Measurements from ENCODE around the gene CCDC192.
"Not testable (repeated sequence)": the region's sequence is repeated elsewhere in the genome, so short reads cannot be mapped to it uniquely, and the experiment has no call there.

CCDC192 gene

GRCh38 chr5:127702926-127703561 lies at the start of gene CCDC192:
Gene CCDC192 (plus strand): TSS chr5:127703391. CDS start chr5:127703446, 55 bp downstream.
- no peak for DNase-seq

GRCh38 chr5:127656825-127657224 lies 46.4 kb upstream of the CCDC192 start:
- no peak for DNase-seq

GRCh38 chr5:127660047-127660733 lies 43.0 kb upstream of the CCDC192 start:
- no peak for DNase-seq

- DNase-seq, result no peak
Observed at GRCh38 chr5:127664093-127664492, 39.1 kb upstream of the CCDC192 start.

GRCh38 chr5:127665641-127666040 lies 37.5 kb upstream of the CCDC192 start:
- no peak for DNase-seq

GRCh38 chr5:127666043-127666716 lies 37.0 kb upstream of the CCDC192 start:
- DNase-seq, result peak; percentile 35

- DNase-seq, result no peak
Observed at GRCh38 chr5:127667926-127668325, 35.3 kb upstream of the CCDC192 start.

GRCh38 chr5:127671218-127671617 lies 32.0 kb upstream of the CCDC192 start:
- no peak for DNase-seq

- peak; percentile 3 for DNase-seq
Observed at GRCh38 chr5:127673117-127673800, 29.9 kb upstream of the CCDC192 start.

GRCh38 chr5:127676951-127677350 lies 26.2 kb upstream of the CCDC192 start:
- not testable (repeated sequence) for DNase-seq

GRCh38 chr5:127679691-127680330 lies 23.4 kb upstream of the CCDC192 start:
- not testable (repeated sequence) for DNase-seq

- DNase-seq, result no peak
Observed at GRCh38 chr5:127680595-127680994, 22.6 kb upstream of the CCDC192 start.

GRCh38 chr5:127683008-127683407 lies 20.2 kb upstream of the CCDC192 start:
- peak; percentile 40 for DNase-seq

GRCh38 chr5:127684726-127685467 lies 18.3 kb upstream of the CCDC192 start:
- DNase-seq, result no peak

- no peak for DNase-seq
Observed at GRCh38 chr5:127685662-127686061, 17.5 kb upstream of the CCDC192 start.

- no peak for DNase-seq
Observed at GRCh38 chr5:127686424-127686823, 16.8 kb upstream of the CCDC192 start.

GRCh38 chr5:127694518-127695171 lies 8.5 kb upstream of the CCDC192 start:
- no peak for DNase-seq

- no peak for DNase-seq
Observed at GRCh38 chr5:127695346-127695745, 7.8 kb upstream of the CCDC192 start.

- DNase-seq, result peak; percentile 85
Observed at GRCh38 chr5:127696683-127697082, 6.5 kb upstream of the CCDC192 start.

- peak; percentile 54 for DNase-seq
Observed at GRCh38 chr5:127697894-127698600, 5.1 kb upstream of the CCDC192 start.

GRCh38 chr5:127699416-127699815 lies 3.8 kb upstream of the CCDC192 start:
- no peak for DNase-seq
